ENCODE data around the gene CHRND.
A peak's percentile ranks its signal among the peaks of the same experiment; 100 is the strongest.

Gene CHRND

GRCh38 chr2:232525791-232526371, at the start of gene CHRND:
Gene CHRND (plus strand): TSS chr2:232526160. CDS start chr2:232526216, 56 bp downstream.
- no peak for DNase-seq

GRCh38 chr2:232476791-232477190, 49.2 kb upstream of the CHRND start:
- DNase-seq: peak; percentile 32

- peak; percentile 32 for DNase-seq
These were observed 48.0 kb upstream of the CHRND start for GRCh38 chr2:232477751-232478510.

- peak; percentile 44 for DNase-seq
These were observed 47.2 kb upstream of the CHRND start for GRCh38 chr2:232478571-232479340.

GRCh38 chr2:232479341-232480200, 46.4 kb upstream of the CHRND start:
- DNase-seq: peak; percentile 43

GRCh38 chr2:232480201-232481190, 45.5 kb upstream of the CHRND start:
- DNase-seq: peak; percentile 36

- peak; percentile 33 for DNase-seq
These were observed 44.4 kb upstream of the CHRND start for GRCh38 chr2:232481322-232482140.

GRCh38 chr2:232482301-232483238, 43.4 kb upstream of the CHRND start:
- DNase-seq: no peak

GRCh38 chr2:232483311-232483922, 42.5 kb upstream of the CHRND start:
- DNase-seq: peak; percentile 28

GRCh38 chr2:232483923-232484627, 41.9 kb upstream of the CHRND start:
- DNase-seq: peak; percentile 30

- peak; percentile 49 for DNase-seq
These were observed 41.2 kb upstream of the CHRND start for GRCh38 chr2:232484628-232485347.

- DNase-seq: peak; percentile 49
These were observed 40.6 kb upstream of the CHRND start for GRCh38 chr2:232485348-232485756.

- peak; percentile 48 for DNase-seq
These were observed 40.0 kb upstream of the CHRND start for GRCh38 chr2:232485757-232486557.

GRCh38 chr2:232486558-232487384, 39.2 kb upstream of the CHRND start:
- DNase-seq: no peak

- no peak for DNase-seq
These were observed 38.4 kb upstream of the CHRND start, which contains the start of gene ECEL1 for GRCh38 chr2:232487385-232488096. Gene ECEL1 (minus strand): TSS chr2:232487834. CDS start chr2:232486653, 1,181 bp downstream.
